Posterior cingulate gyrus (tissue), 11 donors: ENCODE results near the gene PTPRS.
"Not testable (repeated sequence)": the region's sequence is repeated elsewhere in the genome, so short reads cannot be mapped to it uniquely, and the experiment has no call there.

ENCODE experiments used
- DNase-seq, 10 donors: peaks; one replicate each; pipeline versions ENCODE4 v3.0.0 to v3.0.0-alpha.2; 2020 to 2021; ENCODE audit warnings: mixed read lengths in 3 of 10
- intact Hi-C: fragments of 100-400 bp; cut with DNase I; formaldehyde crosslinking; loops from one replicate; pipeline ENCODE4 v1.15.1; 2023

The PTPRS gene

GRCh38 chr19:5340637-5341447, at the start of gene PTPRS:
Gene PTPRS (minus strand): TSS chr19:5340812. CDS start chr19:5286140, 54,672 bp downstream.
- DNase-seq: peak; percentile 82 to 98 (median 90)
- intact Hi-C loops: no loop called here

GRCh38 chr19:5389353-5389752, 48.7 kb upstream of the PTPRS start:
- no peak for DNase-seq
- intact Hi-C loops: no loop called here

- intact Hi-C loops: no loop called here
- no peak for DNase-seq
Measured at GRCh38 chr19:5387472-5387871, 46.9 kb upstream of the PTPRS start.

- intact Hi-C loops: no loop called here
- no peak for DNase-seq
Measured at GRCh38 chr19:5386841-5387240, 46.2 kb upstream of the PTPRS start.

- DNase-seq, intact Hi-C loops: not testable (repeated sequence)
Measured at GRCh38 chr19:5381197-5381596, 40.6 kb upstream of the PTPRS start.

GRCh38 chr19:5380215-5380919, 39.8 kb upstream of the PTPRS start:
- peak in 2 of 10 donors; percentile 27 to 31 for DNase-seq
- intact Hi-C loops: no loop called here

GRCh38 chr19:5376928-5377327, 36.3 kb upstream of the PTPRS start:
- DNase-seq: peak in 1 of 10 donors; percentile 35
- intact Hi-C loops: no loop called here

GRCh38 chr19:5372572-5373200, 32.1 kb upstream of the PTPRS start:
- peak in 1 of 10 donors; percentile 1 for DNase-seq
- intact Hi-C loops: no loop called here

- intact Hi-C loops: no loop called here
- peak in 8 of 10 donors; percentile 32 to 89 (median 44) for DNase-seq
Measured at GRCh38 chr19:5369962-5370367, 29.4 kb upstream of the PTPRS start.

- DNase-seq: no peak
- intact Hi-C loops: no loop called here
Measured at GRCh38 chr19:5369304-5369703, 28.7 kb upstream of the PTPRS start.

GRCh38 chr19:5367530-5368133, 27.0 kb upstream of the PTPRS start:
- intact Hi-C loops: no loop called here
- DNase-seq: no peak

- intact Hi-C loops: no loop called here
- peak in 1 of 10 donors; percentile 10 for DNase-seq
Measured at GRCh38 chr19:5365905-5366304, 25.3 kb upstream of the PTPRS start.

GRCh38 chr19:5364674-5365073, 24.1 kb upstream of the PTPRS start:
- intact Hi-C loops: no loop called here
- peak in 1 of 10 donors; percentile 25 for DNase-seq

GRCh38 chr19:5361839-5362238, 21.2 kb upstream of the PTPRS start:
- intact Hi-C loops: not testable (repeated sequence)
- DNase-seq: peak in 1 of 10 donors; percentile 9

- intact Hi-C loops: no loop called here
- peak in 1 of 10 donors; percentile 14 for DNase-seq
Measured at GRCh38 chr19:5361407-5361806, 20.8 kb upstream of the PTPRS start.

GRCh38 chr19:5360003-5360780, 19.6 kb upstream of the PTPRS start:
- peak in 2 of 10 donors; percentile 65 to 79 for DNase-seq
- intact Hi-C loops: no loop called here

- intact Hi-C loops: no loop called here
- peak in 2 of 10 donors; percentile 0 to 28 for DNase-seq
Measured at GRCh38 chr19:5358173-5358800, 17.7 kb upstream of the PTPRS start.

- DNase-seq: no peak
- intact Hi-C loops: no loop called here
Measured at GRCh38 chr19:5357584-5357983, 17.0 kb upstream of the PTPRS start.

GRCh38 chr19:5356918-5357317, 16.3 kb upstream of the PTPRS start:
- intact Hi-C loops: no loop called here
- DNase-seq: peak in 1 of 10 donors; percentile 52
